ENCODE results near the gene TRAF6.
"Not testable (repeated sequence)": the region's sequence is repeated elsewhere in the genome, so short reads cannot be mapped to it uniquely, and the experiment has no call there.

Gene TRAF6

DNA sequence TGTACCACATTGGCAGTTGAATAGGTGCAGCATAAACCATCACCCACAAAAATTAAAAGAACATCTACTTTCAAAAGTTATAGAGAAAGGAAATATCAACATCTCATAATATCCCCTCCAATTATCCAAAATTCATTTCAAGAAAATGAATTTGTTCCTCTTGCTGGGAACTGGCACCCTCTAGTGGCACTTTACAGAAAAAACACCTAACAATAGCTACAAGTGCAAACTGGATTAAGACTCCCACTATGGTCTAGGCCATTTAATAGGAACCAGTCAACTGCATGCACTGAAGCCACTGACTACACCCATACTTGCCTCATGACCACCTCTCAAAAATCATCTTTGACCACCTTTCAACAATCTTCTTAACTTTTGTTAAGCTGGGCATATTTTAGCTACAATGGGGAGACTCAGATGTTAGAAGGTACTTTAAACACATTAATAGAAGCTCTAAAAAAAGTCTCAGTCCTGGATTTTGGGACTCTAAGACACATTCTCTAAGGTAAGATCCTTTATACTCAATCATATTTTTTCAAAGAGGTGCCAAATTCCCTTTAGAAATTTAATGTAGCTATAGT lies 17.3 kb downstream of the TRAF6 start:
- no peak for DNase-seq

DNA sequence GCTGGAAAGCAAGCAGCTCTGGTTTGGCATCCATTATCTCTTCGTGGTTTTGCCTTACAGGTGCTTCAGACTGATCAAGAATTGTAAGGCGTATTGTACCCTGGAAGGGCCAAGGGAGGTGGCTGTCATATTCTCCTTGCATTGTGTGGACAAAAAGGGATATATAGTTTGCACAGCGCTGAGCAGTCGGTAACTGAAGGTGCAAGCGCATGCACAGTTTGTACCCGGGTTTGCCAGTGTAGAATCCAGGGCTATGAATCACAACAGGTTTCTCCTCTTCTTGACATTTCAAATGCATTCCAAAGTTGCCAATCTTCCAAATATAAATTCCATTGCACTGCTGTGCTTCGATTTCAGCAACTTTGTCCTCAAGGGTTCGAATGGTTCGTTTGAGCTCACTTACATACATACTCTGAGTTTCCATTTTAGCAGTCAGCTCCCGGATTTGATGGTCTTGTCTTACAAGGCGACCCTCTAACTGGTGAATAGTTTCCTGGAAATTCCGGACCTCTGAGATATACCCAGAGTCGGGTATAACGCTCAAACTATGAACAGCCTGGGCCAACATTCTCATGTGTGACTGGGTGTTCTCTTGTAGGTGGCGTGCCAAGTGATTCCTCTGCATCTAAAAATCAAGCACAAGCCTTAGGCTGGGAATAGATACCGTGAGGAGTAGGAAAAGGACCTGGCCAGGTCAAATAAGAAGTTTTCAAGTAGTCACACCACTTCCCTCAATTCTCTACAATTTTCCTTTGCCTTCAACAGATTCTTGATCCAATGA lies 19.9 kb downstream of the TRAF6 start:
- DNase-seq: no peak

- no peak for DNase-seq
These were observed 22.0 kb downstream of the TRAF6 start for GRCh38 chr11:36488096-36488495.

GRCh38 chr11:36487619-36488018 lies 22.5 kb downstream of the TRAF6 start:
- DNase-seq: no peak

GRCh38 chr11:36485298-36486002 lies 24.6 kb downstream of the TRAF6 start:
- DNase-seq: no peak

DNA sequence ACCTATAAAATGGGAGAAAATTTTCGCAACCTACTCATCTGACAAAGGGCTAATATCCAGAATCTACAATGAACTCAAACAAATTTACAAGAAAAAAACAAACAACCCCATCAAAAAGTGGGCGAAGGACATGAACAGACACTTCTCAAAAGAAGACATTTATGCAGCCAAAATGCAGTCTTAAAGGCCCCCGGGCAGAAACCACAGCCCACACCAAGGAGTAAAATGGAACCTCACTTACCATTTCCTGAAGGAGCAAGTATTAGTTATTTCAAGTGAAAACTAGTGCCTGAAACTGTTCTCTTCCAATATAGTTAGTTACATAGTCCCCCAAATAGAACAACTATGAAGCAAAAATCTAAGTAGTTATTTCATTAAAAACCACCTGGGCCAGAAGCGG lies 27.0 kb downstream of the TRAF6 start:
- DNase-seq: not testable (repeated sequence)

- no peak for DNase-seq
These were observed 29.2 kb downstream of the TRAF6 start for GRCh38 chr11:36480833-36481232.

GRCh38 chr11:36478700-36479329 lies 31.3 kb downstream of the TRAF6 start:
- DNase-seq: no peak

DNA sequence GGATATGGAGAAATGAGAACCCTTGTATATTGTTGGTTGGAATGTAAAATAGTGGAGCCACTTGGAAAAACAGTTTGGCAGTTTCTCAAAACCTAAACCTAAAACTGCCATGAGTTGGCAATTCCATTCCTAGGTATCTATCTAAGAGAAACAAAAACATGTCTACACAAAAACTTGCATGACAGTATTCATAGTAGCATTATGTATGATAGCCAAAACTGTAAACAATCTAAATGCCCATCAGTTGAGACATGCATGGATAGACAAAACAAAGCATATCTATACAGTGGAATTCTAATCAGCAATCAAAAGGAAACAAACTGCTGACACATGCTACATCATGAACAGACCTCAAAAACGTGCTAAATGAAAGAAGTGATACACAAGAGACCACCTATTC lies 34.9 kb downstream of the TRAF6 start:
- DNase-seq: no peak

GRCh38 chr11:36471577-36471976 lies 38.5 kb downstream of the TRAF6 start:
- no peak for DNase-seq

GRCh38 chr11:36469881-36470802 lies 39.9 kb downstream of the TRAF6 start:
- no peak for DNase-seq

- no peak for DNase-seq
These were observed 41.0 kb downstream of the TRAF6 start for GRCh38 chr11:36469063-36469462.

GRCh38 chr11:36467916-36468315 lies 42.2 kb downstream of the TRAF6 start:
- DNase-seq: no peak

- no peak for DNase-seq
These were observed 43.1 kb downstream of the TRAF6 start for GRCh38 chr11:36467012-36467411.

GRCh38 chr11:36465449-36466163 lies 44.5 kb downstream of the TRAF6 start:
- no peak for DNase-seq

- DNase-seq: no peak
These were observed 45.4 kb downstream of the TRAF6 start for GRCh38 chr11:36464720-36465119.

DNA sequence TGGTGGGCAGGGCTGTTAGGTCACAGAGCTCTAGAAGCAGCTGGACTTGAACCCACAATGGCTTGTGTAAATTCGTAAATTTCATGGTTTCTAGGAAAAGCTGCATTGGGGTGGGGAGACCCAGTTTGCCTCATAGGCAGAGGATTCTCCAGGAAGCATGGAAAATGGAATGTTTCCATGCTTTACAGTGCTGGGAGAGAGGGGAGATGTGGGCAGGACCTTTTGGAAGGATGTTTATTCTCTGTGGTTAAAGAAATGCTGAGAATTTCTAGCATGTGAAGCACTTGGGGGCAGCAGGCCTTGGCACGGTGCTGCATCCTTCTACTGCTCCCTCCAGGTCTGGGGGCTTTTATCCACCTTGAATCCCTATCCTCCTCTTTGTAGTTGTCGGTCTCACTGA lies 46.3 kb downstream of the TRAF6 start:
- no peak for DNase-seq

DNA sequence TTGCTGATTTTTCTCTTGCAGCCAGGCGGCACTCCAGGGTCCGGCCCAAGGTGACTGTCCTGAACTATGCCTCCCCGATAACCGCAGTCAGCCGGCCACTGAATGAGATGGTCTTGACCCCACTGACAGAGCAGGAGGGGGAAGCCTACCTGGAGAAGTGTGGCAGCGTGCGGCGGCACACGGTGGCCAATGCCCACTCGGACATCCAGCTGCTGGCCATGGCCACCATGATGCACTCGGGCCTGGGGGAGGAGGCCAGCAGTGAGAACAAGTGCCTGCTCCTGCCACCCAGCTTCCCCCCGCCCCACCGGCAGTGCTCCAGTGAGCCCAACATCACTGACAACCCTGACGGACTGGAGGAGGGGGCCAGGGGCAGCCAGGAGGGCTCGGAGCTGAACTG lies 47.8 kb downstream of the TRAF6 start:
- no peak for DNase-seq

DNA sequence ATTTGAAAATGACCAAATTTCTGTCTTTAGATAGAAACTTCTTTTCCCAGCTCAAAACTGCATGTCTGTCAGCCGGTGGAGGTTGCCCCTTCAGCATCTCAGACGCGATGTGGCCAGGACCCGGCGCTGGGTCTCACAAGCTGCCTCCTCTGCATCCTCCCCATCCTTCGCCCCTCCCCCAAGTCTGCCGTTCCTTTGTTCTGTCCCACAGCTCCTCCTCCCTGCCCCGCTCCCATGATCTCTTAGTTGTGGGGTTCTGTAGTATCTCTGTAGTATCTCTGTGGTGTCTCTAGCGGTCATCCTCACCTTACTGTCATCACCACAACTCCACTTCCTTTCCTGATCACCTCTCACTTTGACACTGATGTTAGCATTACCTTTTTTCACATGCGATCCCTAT lies 49.9 kb downstream of the TRAF6 start:
- no peak for DNase-seq

GRCh38 chr11:36459046-36459445 lies 51.0 kb downstream of the TRAF6 start:
- DNase-seq: no peak

GRCh38 chr11:36458129-36458915 lies 51.8 kb downstream of the TRAF6 start:
- DNase-seq: no peak

All from CD4-positive, alpha-beta T cell treated with Interferon gamma for 1 hour (primary cell).